Uterus (tissue), 2 donors: ENCODE data around the gene HIP1R.

Experiments
- CTCF ChIP-seq, 4 experiments: fragments of 200-600 bp in 2 of 4; fragments of 450-650 bp in 2 of 4; sonication (generic) in 2 of 4; IDR thresholded peaks; one replicate each; pipeline ENCODE4 v1.5.1; 2016 to 2019; ENCODE audit warnings: antibody characterized with exemption in 4 of 4, mild to moderate bottlenecking in 2 of 4, moderate library complexity in 1 of 4
- POLR2A ChIP-seq, 2 donors: fragments of 450-650 bp; IDR thresholded peaks; one replicate each; pipeline ENCODE4 v1.6.1; 2016; ENCODE audit warnings: antibody characterized with exemption in 2 of 2, mild to moderate bottlenecking in 1 of 2, moderate library complexity in 1 of 2

GRCh38 chr12:122838841-122839240 is 3.6 kb downstream of the HIP1R start:
- TF ChIP-seq CTCF (IDR thresholded peaks at IDR 0.05) = no peak
- TF ChIP-seq POLR2A (IDR thresholded peaks at IDR 0.05) = no peak
